ENCODE data around the gene IRX6.

GRCh38 chr16:55297910-55298479 lies 26.0 kb upstream of the IRX6 start:
- TF ChIP-seq CTCF (conservative IDR thresholded peaks at IDR 0.05; ENCODE audit: low read length) (no peak), EZH2phosphoT487 (IDR thresholded peaks at IDR 0.05; ENCODE audit: borderline replicate concordance) (no peak)
